Cardiac muscle cell (in vitro differentiated cells and primary cell): Measurements from ENCODE around the gene TCEAL7. TPM values are rescaled to one million over a fixed set of nuclear protein-coding genes. Genes with fewer than 3 reads are reported as not detected.
"Not testable (repeated sequence)": the region's sequence is repeated elsewhere in the genome, so short reads cannot be mapped to it uniquely, and the experiment has no call there.

Experiments
- DNase-seq, 2 donors: peaks; one replicate each; pipeline versions ENCODE4 v3.0.0 to v3.0.0-alpha.2; 2010 to 2017; ENCODE audit warnings: low read depth in 1 of 2, low spot score in 1 of 2
- H3K27ac ChIP-seq: fragments of 200-600 bp; sonication (generic); 2 replicates; pipeline ENCODE4 v1.5.1; 2016
- H3K27me3 ChIP-seq: fragments of 200-600 bp; sonication (generic); 2 replicates; pipeline ENCODE4 v1.6.0; 2016; ENCODE audit warnings: control low read depth
- H3K36me3 ChIP-seq: fragments of 200-600 bp; sonication (generic); 2 replicates; pipeline ENCODE4 v1.5.1; 2016; ENCODE audit warnings: control low read depth
- H3K4me1 ChIP-seq: fragments of 200-600 bp; sonication (generic); 2 replicates; pipeline ENCODE4 v1.8.1; 2017; ENCODE audit warnings: low read depth, mild to moderate bottlenecking, mixed run types
- H3K4me3 ChIP-seq: fragments of 200-600 bp; sonication (generic); 2 replicates; pipeline ENCODE4 v1.5.1; 2016; ENCODE audit warnings: mild to moderate bottlenecking
- H3K9me3 ChIP-seq: fragments of 200-600 bp; sonication (generic); 2 replicates; pipeline ENCODE4 v1.5.1; 2017; ENCODE audit warnings: low read depth, mild to moderate bottlenecking, control low read depth
- CTCF ChIP-seq: IDR thresholded peaks from 2 replicates; pipeline ENCODE4 v1.5.1; 2012; ENCODE audit warnings: low read depth, mild to moderate bottlenecking, low read length
- polyA plus RNA-seq: library from polyadenylated mRNA; unstranded; fragments of >200 nt; fragmentation: Nextera tagmentation; extraction: Ambion mirVana; gene quantifications from 2 replicates; pipeline ENCODE4 v1.2.1, GENCODE V29; 2016
- total RNA-seq: library from RNA; depleted of rRNA; stranded (reverse); fragments of >200 nt; gene quantifications from 2 replicates; pipeline ENCODE4 v1.2.3, GENCODE V29; 2016

Gene TCEAL7
- total and polyA plus RNA-seq, 2 experiments from 2014 or later, result 7.0 to 7.9 TPM

- no peak for TF ChIP-seq CTCF
- Histone ChIP-seq H3K4me3 (no peak overlapping the region), H3K36me3 (no peaks in the 10 kb centered on the region), H3K27me3 (no peaks in the 10 kb centered on the region), H3K27ac (no peak overlapping the region), H3K4me1 (no peaks in the 10 kb centered on the region), H3K9me3 (no peaks in the 10 kb centered on the region)
- no peak for DNase-seq
These were observed 14.6 kb downstream of the TCEAL7 start for GRCh38 chrX:103344606-103345005.

- no peaks in the 10 kb centered on the region for H3K36me3 ChIP-seq
- no peak overlapping the region for H3K4me3 ChIP-seq
- TF ChIP-seq CTCF, result no peak
- no peaks in the 10 kb centered on the region for H3K4me1 ChIP-seq
- no peaks in the 10 kb centered on the region for H3K9me3 ChIP-seq
- H3K27ac ChIP-seq, result no peak overlapping the region
- DNase-seq, result peak in 1 of 2 donors; percentile 27
- no peaks in the 10 kb centered on the region for H3K27me3 ChIP-seq
These were observed 17.8 kb downstream of the TCEAL7 start for GRCh38 chrX:103347682-103348397.

DNA sequence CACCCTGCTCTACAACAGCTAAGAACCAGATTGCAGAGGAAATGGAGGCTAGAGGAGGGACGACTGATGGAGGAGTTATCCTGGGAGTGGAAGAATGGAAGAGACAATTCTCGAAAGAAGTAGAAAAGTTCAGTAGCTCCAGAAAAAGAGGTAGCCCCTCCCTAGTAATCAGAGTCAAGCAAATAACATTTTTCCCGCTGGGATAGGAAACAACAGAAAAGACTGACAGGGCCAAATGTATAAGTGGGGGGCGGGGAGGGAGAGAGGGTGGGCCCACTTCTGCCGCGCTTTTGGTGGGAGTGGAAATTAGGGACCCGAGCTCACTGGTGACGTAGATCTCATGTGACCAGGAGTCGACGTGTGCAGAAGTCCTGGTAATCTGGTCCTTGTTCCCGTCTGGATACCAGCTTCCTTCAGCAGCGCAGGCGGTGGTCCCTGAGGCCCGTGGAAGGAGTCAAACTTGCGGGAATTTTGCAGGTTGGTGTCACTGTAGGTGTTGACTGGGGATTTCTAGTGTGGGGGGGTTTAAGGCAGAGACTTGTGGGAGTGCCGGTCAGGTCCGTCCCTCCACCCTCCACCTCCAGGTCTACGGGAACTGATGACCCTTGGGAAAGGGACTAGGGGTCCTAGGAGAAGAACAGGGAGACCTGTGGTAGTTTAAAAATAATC lies 26.2 kb downstream of the TCEAL7 start, which contains the start of gene TCEAL9:
Gene TCEAL9, plus strand, starts transcription at position 377 of the 669 bp plus-strand sequence. CDS start 1,179 bp downstream, outside the sequence.
- no peak for TF ChIP-seq CTCF
- Histone ChIP-seq H3K4me1 (peaks cover 18% of the 10 kb centered on the region), H3K4me3 (peak within 1 kb of the TSS; percentile 99), H3K9me3 (no peaks in the 10 kb centered on the region), H3K27me3 (no peaks in the 10 kb centered on the region), H3K36me3 (peaks cover 7% of the 10 kb centered on the region), H3K27ac (peak within 1 kb of the TSS; percentile 97)
- DNase-seq, result peak; percentile 88

DNA sequence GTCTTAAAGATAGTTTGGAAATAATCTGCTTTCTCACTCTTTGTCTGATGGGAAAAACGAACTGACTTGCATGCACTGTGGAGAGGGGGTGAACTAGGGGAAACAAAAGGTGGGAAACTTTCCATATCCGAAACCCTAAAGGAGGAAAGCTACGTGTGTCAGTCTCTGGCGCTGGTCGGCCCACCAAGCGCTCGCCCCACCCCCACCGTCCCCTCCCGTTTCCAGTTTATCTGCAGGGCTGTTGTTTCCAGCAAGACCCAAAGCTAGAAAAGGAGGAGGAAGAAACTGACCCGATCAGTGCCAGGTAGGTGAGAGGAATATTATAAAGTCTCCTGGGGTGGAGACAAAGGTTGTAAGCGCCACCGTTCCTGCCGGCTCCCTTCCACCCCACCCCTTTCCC lies 26.8 kb downstream of the TCEAL7 start:
- TF ChIP-seq CTCF, result no peak
- DNase-seq, result peak; percentile 28 to 62
- H3K9me3 ChIP-seq, result no peaks in the 10 kb centered on the region

GRCh38 chrX:103357871-103358270 lies 27.8 kb downstream of the TCEAL7 start:
- Histone ChIP-seq H3K4me1 (peaks cover 28% of the 10 kb centered on the region), H3K36me3 (peaks cover 7% of the 10 kb centered on the region), H3K9me3 (no peaks in the 10 kb centered on the region), H3K27ac (peak overlapping the region; percentile 97), H3K27me3 (no peaks in the 10 kb centered on the region), H3K4me3 (peak overlapping the region; percentile 99)
- no peak for TF ChIP-seq CTCF
- no peak for DNase-seq

More for the DNA sequence above, 26.8 kb downstream of the TCEAL7 start:
- Histone ChIP-seq H3K36me3 (peaks cover 7% of the 10 kb centered on the region), H3K27me3 (no peaks in the 10 kb centered on the region), H3K4me1 (peaks cover 22% of the 10 kb centered on the region), H3K4me3 (peak overlapping the region; percentile 99), H3K27ac (peak overlapping the region; percentile 97)

DNA sequence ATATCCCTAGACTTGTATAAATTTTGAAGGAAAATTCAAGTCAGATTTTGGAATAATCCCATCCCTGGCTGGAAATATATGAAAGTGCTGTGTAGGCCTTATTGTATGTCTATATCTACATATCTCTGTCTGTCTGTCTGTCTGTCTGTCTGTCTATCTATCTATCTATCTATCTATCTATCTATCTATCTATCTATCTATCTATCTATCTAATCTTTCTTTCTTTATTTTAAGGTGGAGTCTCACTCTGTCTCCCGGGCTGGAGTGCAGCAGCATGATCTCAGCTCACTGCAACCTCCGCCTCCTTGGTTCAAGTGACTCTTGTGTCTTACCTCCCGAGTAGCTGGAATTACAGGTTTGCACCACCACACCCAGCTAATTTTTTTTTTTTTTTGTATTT lies 29.6 kb downstream of the TCEAL7 start:
- DNase-seq, H3K27me3 ChIP-seq: not testable (repeated sequence)

More for the DNA sequence above, 29.6 kb downstream of the TCEAL7 start:
- peaks cover 28% of the 10 kb centered on the region for H3K4me1 ChIP-seq
- H3K4me3 ChIP-seq, H3K9me3 ChIP-seq, H3K36me3 ChIP-seq: not testable (repeated sequence)
- peak overlapping the region; percentile 62 for H3K27ac ChIP-seq
